SU-DHL-6 (cell line): ENCODE measurements around the gene SLC16A13.

ENCODE experiments used
- H2AFZ ChIP-seq: fragments of 200-600 bp; sonication (generic); 2 replicates; pipeline ENCODE4 v1.6.1; 2014; ENCODE audit warnings: low read depth, mild to moderate bottlenecking, moderate library complexity, mixed read lengths, antibody characterized with exemption, low read length; ENCODE audit not compliant: severe bottlenecking
- H3F3A ChIP-seq: fragments of 200-600 bp; shearing (Covaris generic); 2 replicates; pipeline ENCODE4 v1.6.0; 2016; ENCODE audit warnings: antibody characterized with exemption, mild to moderate bottlenecking; ENCODE audit not compliant: insufficient read depth
- H3K27ac ChIP-seq: fragments of 200-600 bp; sonication (generic); 2 replicates; pipeline ENCODE4 v1.5.1; 2016; ENCODE audit warnings: low read depth, mild to moderate bottlenecking, low read length, moderate library complexity, mixed read lengths
- H3K27me3 ChIP-seq: fragments of 200-600 bp; sonication (generic), shearing (Covaris generic); 2 replicates; pipeline ENCODE4 v1.6.0; 2014; ENCODE audit warnings: mild to moderate bottlenecking, low read length
- H3K36me3 ChIP-seq: fragments of 200-600 bp; sonication (generic); 2 replicates; pipeline ENCODE4 v1.6.1; 2014; ENCODE audit warnings: mild to moderate bottlenecking, low read length, mixed read lengths
- H3K4me2 ChIP-seq: fragments of 300-600, 200-600 bp; shearing (Covaris generic), sonication (generic); 2 replicates; pipeline ENCODE4 v1.6.0; 2014; ENCODE audit warnings: low read length, low read depth, mild to moderate bottlenecking; ENCODE audit not compliant: poor library complexity, severe bottlenecking
- H3K4me3 ChIP-seq: fragments of 200-600 bp; sonication (generic); 2 replicates; pipeline ENCODE4 v1.5.1; 2014; ENCODE audit warnings: antibody characterized with exemption, low read length, mild to moderate bottlenecking, mixed read lengths; ENCODE audit not compliant: insufficient read depth, poor library complexity, severe bottlenecking
- H3K79me2 ChIP-seq: fragments of 200-600 bp; sonication (generic); 2 replicates; pipeline ENCODE4 v1.6.1; 2014; ENCODE audit warnings: mild to moderate bottlenecking, low read length, moderate library complexity; ENCODE audit not compliant: insufficient read depth
- H3K9ac ChIP-seq: fragments of 200-600 bp; sonication (generic); 2 replicates; pipeline ENCODE4 v1.7.0; 2014; ENCODE audit warnings: mild to moderate bottlenecking, low read length
- H3K9me2 ChIP-seq: fragments of 200-600 bp; sonication (generic); replicated peaks from 2 replicates; pipeline ENCODE4 v1.6.1; 2014; ENCODE audit warnings: low read length; ENCODE audit not compliant: insufficient read depth
- H3K9me3 ChIP-seq: fragments of 200-600 bp; sonication (generic); 2 replicates; pipeline ENCODE4 v1.6.1; 2014; ENCODE audit warnings: low read length, mixed read lengths; ENCODE audit not compliant: insufficient read depth
- H4K20me1 ChIP-seq: fragments of 200-600 bp; sonication (generic); 2 replicates; pipeline ENCODE4 v1.6.1; 2014; ENCODE audit warnings: low read depth, mild to moderate bottlenecking, antibody characterized with exemption, low read length, moderate library complexity, mixed read lengths
- CTCF ChIP-seq: fragments of 200-600 bp; sonication (generic); IDR thresholded peaks from one replicate; pipeline ENCODE4 v1.5.1; 2017; ENCODE audit warnings: antibody characterized with exemption, mild to moderate bottlenecking, low read length, moderate library complexity; ENCODE audit not compliant: insufficient read depth, poor library complexity, severe bottlenecking
- EZH2phosphoT487 ChIP-seq: fragments of 200-600 bp; sonication (generic), shearing (Covaris generic); conservative IDR thresholded peaks from 2 replicates; pipeline ENCODE4 v1.6.1; 2018; ENCODE audit warnings: mild to moderate bottlenecking, antibody characterized with exemption, low read length, moderate library complexity, mixed read lengths

The SLC16A13 gene

GRCh38 chr17:7014261-7014994 is 21.4 kb upstream of the SLC16A13 start:
- no peaks in the 10 kb centered on the region for H3K9me2 ChIP-seq
- H2AFZ ChIP-seq: no peak overlapping the region
- peak; percentile 28 for TF ChIP-seq CTCF
- TF ChIP-seq EZH2phosphoT487: no peak
- H4K20me1 ChIP-seq: no peaks in the 10 kb centered on the region
- H3F3A ChIP-seq: peaks cover 21% of the 10 kb centered on the region
- H3K79me2 ChIP-seq: peaks cover 41% of the 10 kb centered on the region
- H3K9ac ChIP-seq: peak overlapping the region; percentile 89
- no peaks in the 10 kb centered on the region for H3K27me3 ChIP-seq
- peak overlapping the region; percentile 93 for H3K27ac ChIP-seq
- H3K36me3 ChIP-seq: no peaks in the 10 kb centered on the region
- peak overlapping the region; percentile 96 for H3K4me3 ChIP-seq
- H3K9me3 ChIP-seq: no peaks in the 10 kb centered on the region
- peak overlapping the region; percentile 99 for H3K4me2 ChIP-seq

DNA sequence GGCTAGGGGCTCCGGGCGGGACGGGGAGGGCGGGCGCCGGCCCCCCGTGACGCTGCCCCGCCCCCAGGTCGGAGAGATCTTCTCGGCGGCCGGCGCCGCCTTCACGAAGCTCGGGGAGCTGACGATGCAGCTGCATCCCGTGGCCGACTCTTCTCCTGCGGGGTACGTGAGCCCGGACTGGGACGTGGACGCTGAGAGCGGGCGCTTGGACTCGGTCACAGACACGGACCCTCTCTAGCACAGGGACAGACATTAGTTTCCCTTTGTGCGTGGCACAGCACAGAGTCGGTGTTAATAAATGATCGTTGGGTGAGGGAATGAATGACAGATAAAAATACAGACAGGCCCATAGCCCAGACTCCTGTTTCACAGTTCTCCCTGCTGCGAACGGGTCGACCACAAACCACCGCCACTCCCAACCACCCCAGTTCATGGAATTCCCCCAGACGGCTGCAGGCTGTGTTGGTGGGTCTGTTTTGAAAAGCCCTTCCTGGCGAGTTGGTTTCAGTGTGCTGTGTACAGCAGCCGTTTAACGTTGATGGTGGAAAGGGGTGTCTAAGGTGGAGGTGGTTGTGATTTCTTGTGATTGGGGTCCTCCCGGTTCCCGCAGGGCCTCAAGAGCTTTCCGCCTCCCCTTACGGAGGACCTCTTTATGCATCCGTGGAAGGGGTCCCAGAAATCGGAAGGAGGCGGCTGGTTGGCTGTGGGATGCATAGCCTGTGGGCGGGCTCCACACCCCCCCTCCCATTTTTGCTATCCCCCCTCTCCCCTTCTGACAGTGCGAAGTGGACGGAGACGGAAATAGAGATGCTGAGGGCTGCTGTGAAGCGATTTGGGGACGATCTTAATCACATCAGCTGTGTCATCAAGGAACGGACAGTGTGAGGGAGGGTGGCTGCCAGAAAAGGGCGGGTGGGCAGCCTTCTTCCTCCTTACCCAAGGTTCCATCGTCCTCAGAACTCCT is 20.5 kb upstream of the SLC16A13 start:
- Histone ChIP-seq H4K20me1 (no peaks in the 10 kb centered on the region), H3K36me3 (no peaks in the 10 kb centered on the region), H3K9me3 (no peaks in the 10 kb centered on the region), H3K27ac (peak overlapping the region; percentile 93), H3K79me2 (peaks cover 32% of the 10 kb centered on the region), H3K9ac (peak overlapping the region; percentile 89), H3F3A (peaks cover 21% of the 10 kb centered on the region), H3K27me3 (no peaks in the 10 kb centered on the region), H3K4me2 (peak overlapping the region; percentile 61), H2AFZ (peak overlapping the region; percentile 10), H3K4me3 (peak overlapping the region; percentile 63), H3K9me2 (no peaks in the 10 kb centered on the region)
- TF ChIP-seq EZH2phosphoT487: no peak

GRCh38 chr17:7016418-7016817 is 19.4 kb upstream of the SLC16A13 start:
- H3K36me3 ChIP-seq: no peaks in the 10 kb centered on the region
- no peak overlapping the region for H2AFZ ChIP-seq
- H3F3A ChIP-seq: peaks cover 21% of the 10 kb centered on the region
- H3K9me3 ChIP-seq: no peaks in the 10 kb centered on the region
- no peak overlapping the region for H3K4me3 ChIP-seq
- H4K20me1 ChIP-seq: no peaks in the 10 kb centered on the region
- TF ChIP-seq EZH2phosphoT487: no peak
- no peak for TF ChIP-seq CTCF
- H3K27me3 ChIP-seq: no peaks in the 10 kb centered on the region
- H3K27ac ChIP-seq: no peak overlapping the region
- no peak overlapping the region for H3K9ac ChIP-seq
- peaks cover 21% of the 10 kb centered on the region for H3K79me2 ChIP-seq
- no peaks in the 10 kb centered on the region for H3K9me2 ChIP-seq
- no peak overlapping the region for H3K4me2 ChIP-seq
